Calu3 (cell line): ENCODE data around the gene LHX3. TPM values are rescaled to one million over a fixed set of nuclear protein-coding genes. Genes with fewer than 3 reads are reported as not detected.

Source experiments
- BruUV-seq: library from RNA; stranded (reverse); fragments of 400-500 nt; replicated peaks from 2 replicates; lab custom pipeline; 2021; lab: Mats Ljungman, UMichigan
- CTCF ChIA-PET: fragments of 300-600 bp; sonication (Branson Sonifier 250); formaldehyde crosslinking; loops from one replicate; lab custom pipeline; 2022; ENCODE audit warnings: antibody characterized with exemption; lab: Charles Lee
- DNase-seq: peaks from one replicate; pipeline ENCODE4 v3.0.0; 2022
- H3K27ac Mint-ChIP-seq: one replicate; pipeline ENCODE4 v1.8.0; 2022; ENCODE audit warnings: mixed read lengths; ENCODE audit not compliant: unreplicated experiment
- H3K27me3 Mint-ChIP-seq: one replicate; pipeline ENCODE4 v1.8.0; 2022; ENCODE audit warnings: mixed read lengths; ENCODE audit not compliant: unreplicated experiment
- H3K36me3 Mint-ChIP-seq: one replicate; pipeline ENCODE4 v1.8.0; 2022; ENCODE audit warnings: mild to moderate bottlenecking, moderate library complexity, mixed read lengths; ENCODE audit not compliant: insufficient read depth, unreplicated experiment
- H3K4me1 Mint-ChIP-seq: one replicate; pipeline ENCODE4 v1.8.0; 2022; ENCODE audit warnings: mild to moderate bottlenecking, low read depth, mixed read lengths; ENCODE audit not compliant: unreplicated experiment
- H3K4me3 Mint-ChIP-seq: one replicate; pipeline ENCODE4 v1.8.0; 2022; ENCODE audit warnings: mild to moderate bottlenecking, low read depth, moderate library complexity, mixed read lengths; ENCODE audit not compliant: unreplicated experiment
- H3K9me3 Mint-ChIP-seq: one replicate; pipeline ENCODE4 v1.8.0; 2022; ENCODE audit warnings: low read depth, mixed read lengths; ENCODE audit not compliant: unreplicated experiment
- CTCF ChIP-seq: fragments of 200-600 bp; IDR thresholded peaks from one replicate; pipeline ENCODE4 v1.8.0; 2022; ENCODE audit warnings: antibody characterized with exemption; ENCODE audit not compliant: unreplicated experiment
- intact Hi-C: fragments of 100-400 bp; cut with micrococcal nuclease; formaldehyde crosslinking; loops from one replicate; pipeline ENCODE4 v1.10.0; 2022; ENCODE audit not compliant: unreplicated experiment
- total RNA-seq: library from RNA; stranded (reverse); gene quantifications from 2 replicates; pipeline ENCODE4 v1.2.3, GENCODE V29; 2022

The LHX3 gene
- total RNA-seq, 1 experiment from 2014 or later: not detected

- CTCF ChIA-PET: interaction anchor here (0.7 kb wide), 1 partner anchor 236 kb away, joined by 4 read pairs; no protein-coding TSS in a partner anchor
Observed at GRCh38 chr9:136233411-136233810, 28.5 kb upstream of the LHX3 start.

GRCh38 chr9:136232969-136233368 lies 28.0 kb upstream of the LHX3 start:
- CTCF ChIA-PET: interaction anchor here (0.7 kb wide), 1 partner anchor 235 kb away, joined by 4 read pairs; no protein-coding TSS in a partner anchor
- Mint-ChIP-seq H3K4me1 (peaks cover 8% of the 10 kb centered on the region), H3K27me3 (no peaks in the 10 kb centered on the region), H3K9me3 (no peaks in the 10 kb centered on the region), H3K27ac (no peak overlapping the region), H3K4me3 (no peak overlapping the region), H3K36me3 (peaks cover 13% of the 10 kb centered on the region)
- no peak for TF ChIP-seq CTCF
- no peak for DNase-seq
- no TSS peak for BruUV-seq
- intact Hi-C loops: no loop called here

More at GRCh38 chr9:136233411-136233810, 28.5 kb upstream of the LHX3 start:
- Mint-ChIP-seq H3K27ac (no peak overlapping the region), H3K4me1 (peaks cover 4% of the 10 kb centered on the region), H3K36me3 (peaks cover 9% of the 10 kb centered on the region), H3K4me3 (no peak overlapping the region), H3K9me3 (no peaks in the 10 kb centered on the region), H3K27me3 (no peaks in the 10 kb centered on the region)
- no TSS peak for BruUV-seq
- intact Hi-C loops: no loop called here
- DNase-seq: no peak
- TF ChIP-seq CTCF: no peak

- Mint-ChIP-seq H3K27ac (no peak overlapping the region), H3K27me3 (no peaks in the 10 kb centered on the region), H3K4me3 (no peak overlapping the region), H3K9me3 (no peaks in the 10 kb centered on the region), H3K36me3 (peaks cover 16% of the 10 kb centered on the region), H3K4me1 (peaks cover 12% of the 10 kb centered on the region)
- no peak for TF ChIP-seq CTCF
- intact Hi-C loops: no loop called here
- no TSS peak for BruUV-seq
- no peak for DNase-seq
- CTCF ChIA-PET: no interaction called here
Observed at GRCh38 chr9:136231478-136232297, 26.8 kb upstream of the LHX3 start.

- no peak for DNase-seq
- no peaks in the 10 kb centered on the region for H3K27me3 Mint-ChIP-seq
- no peak for TF ChIP-seq CTCF
- peaks cover 12% of the 10 kb centered on the region for H3K36me3 Mint-ChIP-seq
- BruUV-seq: no TSS peak
- no peak overlapping the region for H3K27ac Mint-ChIP-seq
- intact Hi-C loops: no loop called here
- H3K9me3 Mint-ChIP-seq: no peaks in the 10 kb centered on the region
- peaks cover 12% of the 10 kb centered on the region for H3K4me1 Mint-ChIP-seq
- CTCF ChIA-PET: no interaction called here
- no peak overlapping the region for H3K4me3 Mint-ChIP-seq
Observed at GRCh38 chr9:136230773-136231172, 25.8 kb upstream of the LHX3 start.
